ENCODE measurements around the gene RBM24. TPM values are rescaled to one million over a fixed set of nuclear protein-coding genes. Genes with fewer than 3 reads are reported as not detected.

Gene RBM24
- total and polyA plus RNA-seq, 2 of the 13 experiments (the other 11 are each of a cell fraction or from before 2014, with no cell fraction given) = 1.5 to 14.2 TPM

DNA sequence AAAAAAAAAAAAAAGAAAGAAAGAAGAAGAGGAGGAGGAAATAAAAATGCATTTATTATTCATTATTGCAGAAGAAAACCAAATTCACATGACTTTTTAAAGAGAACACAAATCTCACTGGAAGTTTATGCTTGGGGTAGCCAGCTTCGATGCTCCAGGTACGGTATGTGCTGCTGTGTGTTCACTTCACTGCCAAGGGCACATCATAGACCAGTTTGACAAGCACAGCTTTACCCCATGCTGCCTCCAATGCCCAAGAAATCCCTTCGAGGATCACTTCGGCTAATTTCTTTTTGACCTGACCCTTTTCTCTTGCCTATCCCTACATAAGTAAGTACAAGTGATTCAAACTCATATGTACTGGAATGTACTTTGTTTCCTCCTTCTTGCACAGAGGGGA lies 41.9 kb upstream of the RBM24 start:
- in situ Hi-C loops (cut with HindIII; ENCODE audit: extremely low pct_ligation_motif_present, low pct_unique_long_range_greater_than_20kb) = no loop called here
- Histone ChIP-seq H3K4me3 (replicated peaks in 1 of 3; ENCODE audit: insufficient read depth in 1 of 3, low read depth in 2 of 3, low read length in 3 of 3) (no peak overlapping the region), H3K79me2 (ENCODE audit: insufficient read depth, low read length) (no peaks in the 10 kb centered on the region), H3K9me3 (ENCODE audit: low read length) (no peaks in the 10 kb centered on the region), H3K9ac (ENCODE audit: insufficient read depth, low read depth, low read length) (no peak overlapping the region), H3K27ac (ENCODE audit: extremely low read length, insufficient read depth, low read length) (no peak overlapping the region), H2AFZ (ENCODE audit: low read length) (no peak overlapping the region), H3K36me3 (replicated peaks in 1 of 2; ENCODE audit: control insufficient read depth in 1 of 2, insufficient read depth in 2 of 2, low read length in 2 of 2) (no peaks in the 10 kb centered on the region), H3K4me1 (ENCODE audit: insufficient read depth, low read length) (no peaks in the 10 kb centered on the region), H4K20me1 (ENCODE audit: insufficient read depth, low read length) (no peaks in the 10 kb centered on the region), H3K4me2 (ENCODE audit: low read depth, low read length) (no peak overlapping the region), H3K27me3 (ENCODE audit: control insufficient read depth in 1 of 2, insufficient read depth in 2 of 2, low read length in 2 of 2) (peaks cover 0 to 9% of the 10 kb centered on the region in 2 experiments; a peak in 1 of 5 replicates)
- no peak for FAIRE-seq
- no peak for ATAC-seq
- intact Hi-C loops (cut with micrococcal nuclease; ENCODE audit: unreplicated experiment) = no loop called here
- 29% methylated on average over 4 of the region's 4 CpGs for WGBS (ENCODE audit: low lambda C conversion rate)
- BruUV-seq (replicated peaks) = no TSS peak
- ChIA-PET CTCF (ENCODE audit: low intra/inter-chr PET ratio, low total read pairs) (no interaction called here), POLR2A (no interaction called here)
- no peak for DNase-seq (ENCODE audit: low spot score)
- TF ChIP-seq RARG (CRISPR knock-in tag; IDR thresholded peaks at IDR 0.05; ENCODE audit: low read depth) (no peak), KDM4B (CRISPR knock-in tag; IDR thresholded peaks at IDR 0.05) (no peak), TRIM24 (CRISPR knock-in tag; IDR thresholded peaks at IDR 0.05) (no peak), CENPT (CRISPR knock-in tag; IDR thresholded peaks at IDR 0.05; ENCODE audit: low read depth) (no peak), GATA4 (IDR thresholded peaks at IDR 0.05; ENCODE audit: borderline replicate concordance, low read depth) (no peak), PHF21A (CRISPR knock-in tag; IDR thresholded peaks at IDR 0.05) (no peak), ZNF326 (CRISPR knock-in tag; IDR thresholded peaks at IDR 0.05; ENCODE audit: borderline replicate concordance) (no peak), MYC (CRISPR knock-in tag; IDR thresholded peaks at IDR 0.05; ENCODE audit: borderline replicate concordance) (no peak), ZNF879 (CRISPR knock-in tag; IDR thresholded peaks at IDR 0.05) (no peak), CENPX (CRISPR knock-in tag; IDR thresholded peaks at IDR 0.05) (no peak), CREB1 (IDR thresholded peaks at IDR 0.05) (no peak), CREB1 (CRISPR knock-in tag; IDR thresholded peaks at IDR 0.05) (no peak), ZNF788 (CRISPR knock-in tag; IDR thresholded peaks at IDR 0.05; ENCODE audit: borderline replicate concordance) (no peak)
- TF ChIP-seq, protein P1, sequence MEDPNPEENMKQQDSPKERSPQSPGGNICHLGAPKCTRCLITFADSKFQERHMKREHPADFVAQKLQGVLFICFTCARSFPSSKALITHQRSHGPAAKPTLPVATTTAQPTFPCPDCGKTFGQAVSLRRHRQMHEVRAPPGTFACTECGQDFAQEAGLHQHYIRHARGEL (CRISPR knock-in tag; IDR thresholded peaks at IDR 0.05) = no peak
- TF ChIP-seq, protein P2, sequence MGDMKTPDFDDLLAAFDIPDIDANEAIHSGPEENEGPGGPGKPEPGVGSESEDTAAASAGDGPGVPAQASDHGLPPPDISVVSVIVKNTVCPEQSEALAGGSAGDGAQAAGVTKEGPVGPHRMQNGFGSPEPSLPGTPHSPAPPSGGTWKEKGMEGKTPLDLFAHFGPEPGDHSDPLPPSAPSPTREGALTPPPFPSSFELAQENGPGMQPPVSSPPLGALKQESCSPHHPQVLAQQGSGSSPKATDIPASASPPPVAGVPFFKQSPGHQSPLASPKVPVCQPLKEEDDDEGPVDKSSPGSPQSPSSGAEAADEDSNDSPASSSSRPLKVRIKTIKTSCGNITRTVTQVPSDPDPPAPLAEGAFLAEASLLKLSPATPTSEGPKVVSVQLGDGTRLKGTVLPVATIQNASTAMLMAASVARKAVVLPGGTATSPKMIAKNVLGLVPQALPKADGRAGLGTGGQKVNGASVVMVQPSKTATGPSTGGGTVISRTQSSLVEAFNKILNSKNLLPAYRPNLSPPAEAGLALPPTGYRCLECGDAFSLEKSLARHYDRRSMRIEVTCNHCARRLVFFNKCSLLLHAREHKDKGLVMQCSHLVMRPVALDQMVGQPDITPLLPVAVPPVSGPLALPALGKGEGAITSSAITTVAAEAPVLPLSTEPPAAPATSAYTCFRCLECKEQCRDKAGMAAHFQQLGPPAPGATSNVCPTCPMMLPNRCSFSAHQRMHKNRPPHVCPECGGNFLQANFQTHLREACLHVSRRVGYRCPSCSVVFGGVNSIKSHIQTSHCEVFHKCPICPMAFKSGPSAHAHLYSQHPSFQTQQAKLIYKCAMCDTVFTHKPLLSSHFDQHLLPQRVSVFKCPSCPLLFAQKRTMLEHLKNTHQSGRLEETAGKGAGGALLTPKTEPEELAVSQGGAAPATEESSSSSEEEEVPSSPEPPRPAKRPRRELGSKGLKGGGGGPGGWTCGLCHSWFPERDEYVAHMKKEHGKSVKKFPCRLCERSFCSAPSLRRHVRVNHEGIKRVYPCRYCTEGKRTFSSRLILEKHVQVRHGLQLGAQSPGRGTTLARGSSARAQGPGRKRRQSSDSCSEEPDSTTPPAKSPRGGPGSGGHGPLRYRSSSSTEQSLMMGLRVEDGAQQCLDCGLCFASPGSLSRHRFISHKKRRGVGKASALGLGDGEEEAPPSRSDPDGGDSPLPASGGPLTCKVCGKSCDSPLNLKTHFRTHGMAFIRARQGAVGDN (CRISPR knock-in tag; IDR thresholded peaks at IDR 0.05) = no peak
- TF ChIP-seq, protein P3, sequence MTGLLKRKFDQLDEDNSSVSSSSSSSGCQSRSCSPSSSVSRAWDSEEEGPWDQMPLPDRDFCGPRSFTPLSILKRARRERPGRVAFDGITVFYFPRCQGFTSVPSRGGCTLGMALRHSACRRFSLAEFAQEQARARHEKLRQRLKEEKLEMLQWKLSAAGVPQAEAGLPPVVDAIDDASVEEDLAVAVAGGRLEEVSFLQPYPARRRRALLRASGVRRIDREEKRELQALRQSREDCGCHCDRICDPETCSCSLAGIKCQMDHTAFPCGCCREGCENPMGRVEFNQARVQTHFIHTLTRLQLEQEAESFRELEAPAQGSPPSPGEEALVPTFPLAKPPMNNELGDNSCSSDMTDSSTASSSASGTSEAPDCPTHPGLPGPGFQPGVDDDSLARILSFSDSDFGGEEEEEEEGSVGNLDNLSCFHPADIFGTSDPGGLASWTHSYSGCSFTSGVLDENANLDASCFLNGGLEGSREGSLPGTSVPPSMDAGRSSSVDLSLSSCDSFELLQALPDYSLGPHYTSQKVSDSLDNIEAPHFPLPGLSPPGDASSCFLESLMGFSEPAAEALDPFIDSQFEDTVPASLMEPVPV (CRISPR knock-in tag; IDR thresholded peaks at IDR 0.05) = no peak

All from HepG2 (cell line).